BJ (cell line): ENCODE results near the gene CSHL1. TPM values are rescaled to one million over a fixed set of nuclear protein-coding genes. Genes with fewer than 3 reads are reported as not detected.
"Not testable (repeated sequence)": the region's sequence is repeated elsewhere in the genome, so short reads cannot be mapped to it uniquely, and the experiment has no call there.

ENCODE experiments used
- CTCF ChIA-PET: fragments of 350-600 bp; formaldehyde crosslinking; extraction: SDS; loops from one replicate; lab custom pipeline; 2021; ENCODE audit warnings: antibody characterized with exemption, inconsistent platforms; lab: Yijun Ruan, JAX
- POLR2A ChIA-PET: fragments of 300-600 bp; sonication (Branson Sonifier 250); formaldehyde crosslinking; extraction: SDS; loops from one replicate; lab custom pipeline; 2021; ENCODE audit warnings: antibody characterized with exemption; lab: Charles Lee
- DNase-seq: peaks from one replicate; pipeline ENCODE4 v3.0.0-alpha.2; 2011; ENCODE audit warnings: low read depth
- H3K27me3 ChIP-seq: 2 replicates; pipeline ENCODE4 v1.6.0; 2011; ENCODE audit warnings: low read length; ENCODE audit not compliant: control insufficient read depth, insufficient read depth
- H3K36me3 ChIP-seq: 2 replicates; pipeline ENCODE4 v1.5.1; 2011; ENCODE audit warnings: low read length; ENCODE audit not compliant: control insufficient read depth, insufficient read depth
- H3K4me3 ChIP-seq: 2 replicates; pipeline ENCODE4 v1.5.1; 2011; ENCODE audit warnings: low read depth, mild to moderate bottlenecking, control low read depth, low read length
- polyA plus RNA-seq: library from polyadenylated mRNA; depleted of rRNA; stranded (reverse); fragments of >200 nt; gene quantifications from 2 replicates; pipeline ENCODE4 v1.2.3, GENCODE V29; 2011
- TF ChIP-seq, protein P1 (sequence below): IDR thresholded peaks from 2 replicates; pipeline ENCODE4 v1.5.1; 2011; ENCODE audit warnings: low read depth, mild to moderate bottlenecking, control low read depth, inconsistent platforms, low read length, moderate library complexity; ENCODE audit not compliant: insufficient read depth

CSHL1 gene
- polyA plus RNA-seq, 1 experiment = not detected

DNA sequence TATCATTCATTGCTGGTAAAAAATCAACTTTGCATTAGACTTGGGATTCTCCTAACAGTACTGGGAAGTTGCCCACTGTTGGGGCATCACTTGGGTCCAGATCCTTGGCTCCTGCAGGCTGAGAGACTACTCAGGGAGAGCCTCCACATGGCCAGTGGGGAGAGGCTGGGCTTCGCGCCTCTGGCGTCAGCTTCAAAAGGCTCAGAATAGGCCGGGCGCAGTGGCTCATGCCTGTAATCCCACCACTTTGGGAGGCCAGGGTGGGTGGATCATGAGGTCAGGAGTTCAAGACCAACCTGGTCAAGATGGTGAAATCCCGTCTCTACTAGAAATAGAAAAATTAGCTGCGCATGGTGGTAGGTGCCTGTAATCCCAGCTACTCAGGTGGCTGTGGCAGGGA lies 3.4 kb upstream of the CSHL1 start:
- no peak for DNase-seq
- H3K27me3 ChIP-seq = peaks cover 12% of the 10 kb centered on the region
- no peak overlapping the region for H3K4me3 ChIP-seq
- CTCF ChIA-PET = interaction anchor here (1.9 to 7.5 kb wide), 2 partner anchors 10 to 113 kb away, joined by 5 to 139 read pairs; no protein-coding TSS in a partner anchor
- POLR2A ChIA-PET = no interaction called here
- TF ChIP-seq, protein P1, sequence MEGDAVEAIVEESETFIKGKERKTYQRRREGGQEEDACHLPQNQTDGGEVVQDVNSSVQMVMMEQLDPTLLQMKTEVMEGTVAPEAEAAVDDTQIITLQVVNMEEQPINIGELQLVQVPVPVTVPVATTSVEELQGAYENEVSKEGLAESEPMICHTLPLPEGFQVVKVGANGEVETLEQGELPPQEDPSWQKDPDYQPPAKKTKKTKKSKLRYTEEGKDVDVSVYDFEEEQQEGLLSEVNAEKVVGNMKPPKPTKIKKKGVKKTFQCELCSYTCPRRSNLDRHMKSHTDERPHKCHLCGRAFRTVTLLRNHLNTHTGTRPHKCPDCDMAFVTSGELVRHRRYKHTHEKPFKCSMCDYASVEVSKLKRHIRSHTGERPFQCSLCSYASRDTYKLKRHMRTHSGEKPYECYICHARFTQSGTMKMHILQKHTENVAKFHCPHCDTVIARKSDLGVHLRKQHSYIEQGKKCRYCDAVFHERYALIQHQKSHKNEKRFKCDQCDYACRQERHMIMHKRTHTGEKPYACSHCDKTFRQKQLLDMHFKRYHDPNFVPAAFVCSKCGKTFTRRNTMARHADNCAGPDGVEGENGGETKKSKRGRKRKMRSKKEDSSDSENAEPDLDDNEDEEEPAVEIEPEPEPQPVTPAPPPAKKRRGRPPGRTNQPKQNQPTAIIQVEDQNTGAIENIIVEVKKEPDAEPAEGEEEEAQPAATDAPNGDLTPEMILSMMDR = no peak
- no peaks in the 10 kb centered on the region for H3K36me3 ChIP-seq

DNA sequence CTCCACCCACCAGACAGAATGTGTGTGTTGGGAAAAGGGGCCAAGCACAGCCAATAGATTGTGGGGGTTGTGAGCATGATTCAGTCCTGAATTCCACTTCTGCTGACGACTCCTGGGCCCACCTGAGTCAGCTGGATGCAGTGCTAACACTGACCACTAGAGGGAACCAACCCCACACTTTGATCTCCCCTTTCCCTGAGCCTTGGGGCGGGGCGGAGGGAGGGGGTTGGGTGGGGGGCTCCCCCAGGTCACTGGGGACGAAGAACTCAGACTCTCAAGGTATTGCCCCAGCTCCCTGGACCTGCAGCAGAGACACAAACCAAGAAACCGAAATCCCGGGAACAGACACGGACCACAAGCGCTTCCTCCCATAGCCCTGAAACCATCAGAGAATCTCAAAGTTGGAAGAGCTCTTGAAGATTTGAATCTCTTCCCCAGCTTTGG lies 621 bp upstream of the CSHL1 start:
- Histone ChIP-seq H3K27me3 (peaks cover 10% of the 10 kb centered on the region), H3K36me3 (no peaks in the 10 kb centered on the region), H3K4me3 (no peak overlapping the region)
- ChIA-PET CTCF (interaction anchor here (0.6 to 4.0 kb wide), 28 partner anchors 8 to 239 kb away, joined by 3 to 27 read pairs (median 5); partner anchors contain the start of genes ERN1 and ICAM2), POLR2A (no interaction called here)
- DNase-seq = no peak
- TF ChIP-seq, protein P1 = peak; percentile 72

DNA sequence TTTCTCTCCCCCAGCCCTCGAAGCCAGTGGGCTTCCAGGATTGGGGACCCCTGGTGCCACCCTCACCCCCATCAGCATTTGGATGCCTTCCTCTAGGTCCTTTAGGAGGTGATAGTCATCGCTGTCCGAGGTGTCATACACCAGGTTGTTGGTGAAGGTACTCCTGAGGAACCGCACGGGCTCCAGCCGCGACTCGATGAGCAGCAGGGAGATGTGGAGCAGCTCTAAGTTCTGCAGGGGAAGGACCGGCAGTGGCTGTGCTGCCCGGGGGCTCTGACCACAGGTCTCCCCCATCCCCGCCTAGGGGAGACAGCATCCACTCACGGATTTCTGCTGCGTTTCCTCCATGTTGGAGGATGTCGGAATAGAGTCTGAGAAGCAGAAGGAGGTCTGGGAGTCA lies 962 bp downstream of the CSHL1 start:
- H3K36me3 ChIP-seq = no peaks in the 10 kb centered on the region
- H3K27me3 ChIP-seq = peaks cover 10% of the 10 kb centered on the region
- ChIA-PET POLR2A (no interaction called here), CTCF (interaction anchor here (0.6 to 4.0 kb wide), 12 partner anchors 7 to 368 kb away, joined by 3 to 27 read pairs (median 11); partner anchors contain the start of genes ERN1 and ICAM2)
- no peak overlapping the region for H3K4me3 ChIP-seq
- no peak for DNase-seq
- TF ChIP-seq, protein P1 = no peak

DNA sequence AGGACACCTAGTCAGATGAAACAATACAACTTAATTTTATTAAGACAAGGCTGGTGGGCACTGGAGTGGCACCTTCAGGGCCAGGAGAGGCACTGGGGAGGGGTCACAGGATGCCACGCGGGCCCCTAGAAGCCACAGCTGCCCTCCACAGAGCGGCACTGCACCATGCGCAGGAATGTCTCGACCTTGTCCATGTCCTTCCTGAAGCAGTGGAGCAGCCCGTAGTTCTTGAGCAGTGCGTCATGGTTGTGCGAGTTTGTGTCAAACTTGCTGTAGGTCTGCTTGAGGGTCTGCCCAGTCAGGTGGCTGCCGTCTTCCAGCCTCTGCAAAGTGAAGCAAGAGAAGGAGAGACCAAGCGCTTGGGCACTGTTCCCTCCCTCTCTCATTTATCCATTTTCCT lies 1.5 kb downstream of the CSHL1 start:
- H3K4me3 ChIP-seq, POLR2A ChIA-PET, H3K36me3 ChIP-seq, H3K27me3 ChIP-seq, DNase-seq: not testable (repeated sequence)
- CTCF ChIA-PET = interaction anchor here (0.6 to 8.5 kb wide), 6 partner anchors 6 to 116 kb away, joined by 3 to 53 read pairs (median 10); partner anchors contain the start of gene GH1

DNA sequence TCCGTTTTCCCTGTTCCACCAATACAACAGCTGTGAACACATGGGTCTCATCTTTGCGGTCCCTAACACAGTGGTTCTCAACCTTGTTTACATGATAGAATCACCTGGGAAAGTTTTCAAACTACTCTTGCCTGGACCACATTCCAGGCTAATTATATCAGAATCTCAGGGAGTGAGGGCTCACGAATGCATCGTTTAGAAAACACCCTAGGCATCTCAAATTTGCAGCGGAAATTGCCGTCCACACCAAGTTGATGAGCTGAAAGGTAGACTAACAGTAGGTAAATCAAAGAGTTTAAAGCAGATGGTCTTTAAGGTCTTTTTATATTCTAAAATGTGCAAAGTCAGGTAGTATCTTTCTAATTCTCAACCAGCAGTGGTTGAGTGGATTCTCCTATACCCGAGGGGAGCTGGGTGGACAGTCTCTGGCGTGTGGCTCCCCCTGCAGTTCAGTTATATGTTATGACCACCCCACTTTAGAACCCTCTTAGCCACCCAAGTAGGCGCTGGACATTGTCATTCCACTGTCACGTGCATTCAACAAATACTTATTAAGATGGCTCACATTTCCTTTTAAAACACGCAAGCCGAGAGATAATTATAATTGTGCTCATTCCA lies 3.8 kb downstream of the CSHL1 start:
- CTCF ChIA-PET = interaction anchor here (0.9 to 8.5 kb wide), 3 partner anchors 11 to 26 kb away, joined by 3 to 53 read pairs (median 6); partner anchors contain the start of genes GH1 and GH2
- H3K4me3 ChIP-seq, POLR2A ChIA-PET, H3K27me3 ChIP-seq, H3K36me3 ChIP-seq, DNase-seq: not testable (repeated sequence)
- TF ChIP-seq, protein P1 = peak; percentile 24; the same call in 1 of the 2 replicates

DNA sequence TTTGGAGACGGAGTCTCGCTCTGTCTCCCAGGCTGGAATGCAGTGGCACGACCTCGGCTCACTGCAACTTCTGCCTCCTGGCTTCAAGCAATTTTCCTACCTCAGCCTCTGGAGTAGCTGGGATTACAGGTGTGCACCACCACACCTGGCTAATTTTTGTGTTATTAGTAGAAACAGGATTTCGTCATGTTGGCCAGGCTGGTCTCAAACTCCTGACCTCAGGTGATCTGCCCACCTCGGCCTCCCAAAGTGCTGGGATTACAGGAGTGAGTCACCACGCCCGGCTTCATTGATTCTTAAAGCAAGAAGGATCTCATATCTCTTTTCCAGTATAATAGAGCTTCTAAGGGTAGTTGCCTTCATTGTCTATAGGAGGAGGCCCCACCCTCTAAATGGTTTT lies 6.3 kb downstream of the CSHL1 start:
- H3K27me3 ChIP-seq, H3K4me3 ChIP-seq, H3K36me3 ChIP-seq, DNase-seq, POLR2A ChIA-PET: not testable (repeated sequence)
- CTCF ChIA-PET = interaction anchor here (0.6 to 8.5 kb wide), 13 partner anchors 7 to 127 kb away, joined by 3 to 53 read pairs (median 4); partner anchors contain the start of genes CSHL1, GH1 and GH2
